Neural crest cell (in vitro differentiated cells): ENCODE results near the gene TPP1. TPM values are rescaled to one million over a fixed set of nuclear protein-coding genes. Genes with fewer than 3 reads are reported as not detected.

Source experiments
- DNase-seq: peaks from one replicate; pipeline ENCODE4 v3.0.0; 2021; ENCODE audit warnings: low read depth, mixed read lengths, low spot score
- H3K27ac Mint-ChIP-seq: one replicate; pipeline ENCODE4 v1.8.0; 2021; ENCODE audit warnings: mild to moderate bottlenecking, mixed read lengths; ENCODE audit not compliant: unreplicated experiment
- H3K27me3 Mint-ChIP-seq: 2 replicates; pipeline ENCODE4 v1.8.0; 2021; ENCODE audit warnings: low read depth, mild to moderate bottlenecking, mixed read lengths
- H3K36me3 Mint-ChIP-seq: 2 replicates; pipeline ENCODE4 v1.8.0; 2021; ENCODE audit warnings: low read depth, mild to moderate bottlenecking, mixed read lengths
- H3K4me1 Mint-ChIP-seq: 2 replicates; pipeline ENCODE4 v1.8.0; 2021; ENCODE audit warnings: mixed read lengths
- H3K4me3 Mint-ChIP-seq: one replicate; pipeline ENCODE4 v1.8.0; 2021; ENCODE audit warnings: mild to moderate bottlenecking, mixed read lengths
- H3K9me3 Mint-ChIP-seq: 2 replicates; pipeline ENCODE4 v1.8.0; 2021; ENCODE audit warnings: mixed read lengths
- CTCF ChIP-seq: fragments of 200-600 bp; sonication (generic); conservative IDR thresholded peaks from 2 replicates; pipeline ENCODE4 v1.5.0; 2021; ENCODE audit warnings: antibody characterized with exemption, mild to moderate bottlenecking
- total RNA-seq: library from RNA; stranded (reverse); gene quantifications from 2 replicates; pipeline ENCODE4 v1.2.1, GENCODE V29; 2021

TPP1 gene
- total RNA-seq, 1 donor from 2014 or later = 44.7 TPM

GRCh38 chr11:6608011-6608410, 11.2 kb downstream of the TPP1 start:
- no peak for TF ChIP-seq CTCF
- no peak for DNase-seq
- H3K4me1 Mint-ChIP-seq = peaks cover 33% of the 10 kb centered on the region

GRCh38 chr11:6607190-6607795, 11.9 kb downstream of the TPP1 start:
- Mint-ChIP-seq H3K27ac (peak overlapping the region; percentile 90), H3K9me3 (no peaks in the 10 kb centered on the region), H3K27me3 (no peaks in the 10 kb centered on the region), H3K4me1 (peaks cover 33% of the 10 kb centered on the region), H3K36me3 (peaks cover 4% of the 10 kb centered on the region), H3K4me3 (peak overlapping the region; percentile 89)
- DNase-seq = no peak
- TF ChIP-seq CTCF = no peak

More at GRCh38 chr11:6608011-6608410, 11.2 kb downstream of the TPP1 start:
- Mint-ChIP-seq H3K4me3 (peak overlapping the region; percentile 89), H3K9me3 (no peaks in the 10 kb centered on the region), H3K36me3 (peaks cover 4% of the 10 kb centered on the region), H3K27me3 (no peaks in the 10 kb centered on the region), H3K27ac (no peak overlapping the region)

GRCh38 chr11:6606471-6607189, 12.6 kb downstream of the TPP1 start:
- TF ChIP-seq CTCF = no peak
- no peaks in the 10 kb centered on the region for H3K27me3 Mint-ChIP-seq
- peaks cover 33% of the 10 kb centered on the region for H3K4me1 Mint-ChIP-seq
- H3K36me3 Mint-ChIP-seq = peaks cover 4% of the 10 kb centered on the region
- DNase-seq = peak; percentile 80
- H3K27ac Mint-ChIP-seq = peak overlapping the region; percentile 90
- peak overlapping the region; percentile 89 for H3K4me3 Mint-ChIP-seq
- H3K9me3 Mint-ChIP-seq = no peaks in the 10 kb centered on the region

- no peak for DNase-seq
- no peak for TF ChIP-seq CTCF
- Mint-ChIP-seq H3K9me3 (no peaks in the 10 kb centered on the region), H3K27me3 (no peaks in the 10 kb centered on the region), H3K36me3 (peaks cover 2% of the 10 kb centered on the region), H3K27ac (no peak overlapping the region), H3K4me3 (no peak overlapping the region), H3K4me1 (peaks cover 19% of the 10 kb centered on the region)
Measured at GRCh38 chr11:6604790-6605189, 14.4 kb downstream of the TPP1 start.

GRCh38 chr11:6604081-6604626, 15.1 kb downstream of the TPP1 start:
- DNase-seq = no peak
- Mint-ChIP-seq H3K4me1 (peaks cover 19% of the 10 kb centered on the region), H3K27ac (no peak overlapping the region), H3K4me3 (no peak overlapping the region), H3K36me3 (peaks cover 7% of the 10 kb centered on the region), H3K27me3 (no peaks in the 10 kb centered on the region), H3K9me3 (no peaks in the 10 kb centered on the region)
- peak; percentile 15 for TF ChIP-seq CTCF
